ENCODE data around the gene PARP15.
"Not testable (repeated sequence)": the region's sequence is repeated elsewhere in the genome, so short reads cannot be mapped to it uniquely, and the experiment has no call there.

The PARP15 gene

DNA sequence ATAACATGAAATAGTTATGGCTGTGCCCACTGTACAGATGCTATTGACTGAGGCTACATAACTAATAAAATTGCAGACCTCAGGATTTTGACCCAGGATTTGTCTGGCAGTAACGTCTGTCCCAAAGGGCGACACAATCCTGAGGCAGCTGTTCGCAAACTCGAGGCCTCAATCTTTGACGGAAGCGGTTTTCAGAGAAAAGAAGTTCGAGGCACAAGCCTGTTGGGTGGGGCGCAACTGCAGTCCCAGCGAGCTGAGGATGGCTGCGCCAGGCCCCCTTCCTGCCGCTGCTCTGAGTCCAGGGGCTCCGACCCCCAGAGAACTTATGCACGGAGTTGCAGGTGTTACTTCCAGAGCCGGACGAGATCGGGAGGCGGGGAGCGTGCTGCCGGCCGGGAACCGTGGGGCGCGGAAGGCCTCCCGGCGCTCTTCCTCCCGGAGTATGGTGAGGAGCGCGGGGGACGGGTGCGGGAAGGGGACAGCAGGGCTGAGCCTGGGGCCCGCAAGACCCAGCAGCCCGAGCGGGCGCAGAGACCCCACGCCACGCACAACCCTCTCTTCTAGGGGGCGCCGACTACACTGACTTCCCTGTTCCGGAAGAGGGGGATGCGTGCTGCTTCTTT, at the start of gene PARP15:
PARP15 (plus strand) TSS at position 242 of the 623 bp plus-strand sequence; CDS start at position 260, 18 bp downstream.
- peak; percentile 9 to 13 for DNase-seq (ENCODE audit: low read depth in 2 of 2)

DNA sequence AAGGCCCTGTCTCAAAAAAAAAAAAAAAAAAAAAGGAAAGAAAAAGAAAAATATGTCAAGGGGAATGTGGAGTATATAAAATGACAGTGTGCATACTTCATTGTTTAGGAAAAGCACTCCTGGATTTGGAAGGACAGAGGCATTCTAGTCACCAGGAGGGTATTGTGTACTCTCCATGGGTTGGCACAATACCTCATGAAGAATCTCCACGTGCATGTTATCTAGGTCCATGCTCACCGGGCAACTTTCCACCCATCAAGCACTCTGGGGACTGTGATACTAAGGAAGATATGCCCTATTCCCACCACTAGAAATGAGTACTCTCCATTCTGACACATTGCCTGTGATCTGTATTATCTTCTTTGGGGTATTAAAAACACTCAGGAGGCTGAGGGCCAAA, 47.3 kb upstream of the PARP15 start:
- DNase-seq (ENCODE audit: low read depth in 2 of 2), result no peak

DNA sequence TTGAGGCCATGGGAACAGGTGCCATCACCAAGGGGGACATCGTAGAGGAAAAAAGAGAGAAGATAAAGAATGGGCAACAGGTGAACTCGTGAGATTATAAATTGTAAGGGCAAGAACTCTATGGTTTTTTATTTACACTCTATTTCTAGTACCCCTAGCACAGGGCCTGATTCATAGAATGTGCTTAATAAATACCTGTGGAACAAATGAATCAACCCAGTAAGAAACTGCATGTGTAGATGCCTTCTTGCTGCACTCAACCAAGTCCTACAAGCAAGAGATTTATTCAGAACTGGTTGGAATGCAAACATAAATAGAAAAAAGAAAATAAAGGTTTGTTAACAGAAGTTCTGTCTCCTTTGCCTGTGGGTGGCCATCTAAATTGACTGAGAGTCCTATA, 44.0 kb upstream of the PARP15 start:
- no peak for DNase-seq (ENCODE audit: low read depth in 2 of 2)

DNA sequence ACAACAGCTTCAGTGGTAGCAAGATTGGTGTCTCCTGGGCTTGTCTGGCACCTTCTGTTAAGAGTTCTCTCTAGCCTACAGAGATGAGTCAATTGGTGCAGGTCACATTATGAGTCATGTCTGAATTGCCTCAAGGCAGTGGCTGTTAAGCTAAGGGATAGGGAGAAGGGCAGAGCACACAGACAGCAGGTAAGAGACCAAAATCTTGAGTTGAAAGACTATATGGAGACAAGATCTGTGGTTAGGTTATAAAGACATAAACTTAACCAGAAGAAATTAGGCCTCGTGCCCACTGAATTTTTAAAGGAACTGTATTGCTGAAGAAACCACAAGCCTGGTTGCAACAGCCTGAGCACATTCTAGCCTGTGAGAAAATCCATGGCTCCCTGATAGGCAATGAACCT, 43.5 kb upstream of the PARP15 start:
- DNase-seq (ENCODE audit: low read depth in 2 of 2), result peak; percentile 21 to 33

DNA sequence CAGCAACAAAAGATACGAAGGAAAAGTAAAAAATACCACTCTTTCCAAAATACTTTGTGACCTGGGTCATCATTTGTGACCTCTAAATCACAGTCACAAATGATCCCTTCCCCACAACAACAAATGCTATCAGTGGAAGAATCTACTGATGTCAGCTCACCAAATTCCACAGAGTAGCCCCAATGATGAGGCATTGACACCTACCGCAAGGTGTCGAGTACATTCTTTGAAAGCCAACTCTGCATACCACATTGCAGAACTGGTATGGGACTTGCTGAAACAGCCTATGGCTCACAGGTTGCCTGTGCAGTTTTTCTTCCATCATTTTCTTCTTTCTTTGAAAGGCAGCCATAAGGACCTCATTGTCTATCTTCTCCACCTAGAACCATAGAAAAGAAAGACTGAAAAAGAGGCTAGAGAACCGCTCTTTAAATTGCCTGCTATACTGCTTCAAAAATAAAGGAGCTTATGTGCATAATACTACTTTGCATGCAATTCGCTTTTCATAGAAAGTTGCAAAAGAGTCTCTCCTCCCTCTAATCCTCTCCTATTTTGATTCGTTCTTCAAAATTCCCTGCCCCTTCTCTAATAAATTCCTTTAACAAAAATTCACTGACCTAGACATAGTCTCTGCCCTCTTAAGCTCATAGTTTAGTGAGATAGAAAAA, 41.4 kb upstream of the PARP15 start:
- no peak for DNase-seq (ENCODE audit: low read depth in 2 of 2)

DNA sequence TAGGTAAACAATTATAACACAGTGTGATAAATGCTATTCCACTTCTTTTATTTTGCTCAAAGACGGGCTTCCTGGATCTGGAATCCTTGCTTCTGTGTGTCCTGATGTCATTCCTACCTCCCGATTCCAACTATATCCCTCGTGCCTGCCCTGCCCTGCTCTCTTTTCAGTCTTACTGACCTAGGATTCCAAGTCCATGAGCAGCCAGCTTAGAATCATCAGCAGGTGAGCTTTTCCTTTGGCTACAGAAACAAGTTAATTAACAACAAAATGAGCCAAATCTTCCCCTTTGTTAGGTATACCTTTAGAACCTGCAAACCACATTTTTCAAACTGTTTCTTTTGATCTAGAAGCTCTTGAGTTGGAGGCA, 40.8 kb upstream of the PARP15 start:
- no peak for DNase-seq (ENCODE audit: low read depth in 2 of 2)

DNA sequence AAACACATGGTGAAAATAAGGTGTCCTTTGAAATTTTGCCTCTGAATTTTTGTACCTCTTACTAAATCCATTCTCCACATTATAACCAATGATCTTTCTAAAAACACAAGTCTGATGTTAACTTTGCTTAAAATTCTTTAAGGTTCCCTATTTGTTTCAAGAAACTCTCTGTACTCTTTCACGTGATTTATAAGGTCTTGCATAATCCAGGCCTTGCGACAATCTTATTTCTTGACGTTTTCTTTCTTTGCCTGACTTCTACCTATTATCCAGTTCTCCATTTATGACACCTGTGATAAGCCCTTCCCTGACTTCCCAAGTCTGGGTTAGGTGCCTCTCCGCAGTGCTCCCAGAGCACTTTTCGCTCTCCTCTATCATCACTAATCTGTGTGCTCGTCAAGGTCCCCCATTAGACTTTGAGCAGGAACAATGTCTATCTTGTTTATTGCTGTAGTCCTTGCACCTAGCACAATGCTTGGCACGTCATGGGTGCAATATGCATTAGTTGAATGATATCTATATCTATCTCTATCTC, 38.4 kb upstream of the PARP15 start:
- no peak for DNase-seq (ENCODE audit: low read depth in 2 of 2)

DNA sequence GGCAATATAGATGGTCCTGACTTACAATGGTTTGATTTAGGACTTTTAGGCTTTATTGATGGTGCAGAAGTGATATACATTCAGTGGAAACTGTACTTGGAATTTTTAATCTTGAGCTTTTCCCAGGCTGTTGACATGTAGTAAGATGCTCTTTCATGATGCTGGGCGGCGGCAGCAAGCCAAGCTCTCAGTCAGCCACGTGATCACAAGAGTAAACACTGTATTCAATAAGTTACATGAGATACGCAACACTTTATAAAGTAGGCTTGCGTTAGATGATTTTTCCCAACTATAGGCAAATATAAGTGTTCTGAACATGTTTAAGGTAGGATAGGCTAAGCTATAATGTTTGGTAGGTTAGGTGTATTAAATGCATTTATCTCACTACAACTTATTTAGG, 31.3 kb upstream of the PARP15 start:
- no peak for DNase-seq (ENCODE audit: low read depth in 2 of 2)

DNA sequence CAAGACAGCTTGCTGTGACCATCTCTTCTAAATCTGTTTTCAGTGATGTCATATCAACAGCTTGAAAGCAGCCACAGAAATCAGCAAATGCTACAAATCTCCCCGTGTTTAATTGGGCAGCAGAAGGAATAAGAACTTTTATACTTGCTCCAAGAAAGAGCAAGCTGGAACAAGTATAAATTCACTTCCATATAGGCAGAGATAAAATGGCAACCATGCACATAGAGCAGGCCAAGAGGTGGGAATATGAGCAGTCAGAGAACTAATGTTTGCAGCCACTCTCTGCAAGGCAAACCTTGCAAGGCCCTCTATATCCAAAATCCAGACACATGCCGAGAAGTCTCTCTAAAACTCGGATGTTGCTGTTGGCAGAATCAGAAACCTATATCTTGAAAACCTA, 29.4 kb upstream of the PARP15 start:
- DNase-seq (ENCODE audit: low read depth in 2 of 2), result no peak

DNA sequence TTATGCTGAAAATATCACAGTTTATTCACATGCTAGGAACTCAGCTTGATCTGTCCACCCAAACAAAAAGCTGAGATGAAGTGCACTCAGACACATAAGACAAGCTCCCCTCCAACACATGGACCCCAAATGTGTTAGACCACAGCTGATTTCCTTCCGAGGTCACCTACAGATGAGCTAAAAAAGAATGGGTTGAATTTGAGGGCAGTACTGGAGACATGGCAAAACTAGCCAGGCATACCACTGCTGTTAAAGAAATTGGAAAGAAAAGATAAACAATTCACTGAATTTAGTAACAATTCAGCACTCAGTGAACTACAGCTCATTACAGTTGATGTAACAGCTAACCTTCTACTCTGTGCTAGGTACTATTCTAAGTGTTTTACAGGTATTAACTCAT, 28.8 kb upstream of the PARP15 start:
- DNase-seq (ENCODE audit: low read depth in 2 of 2), result no peak

DNA sequence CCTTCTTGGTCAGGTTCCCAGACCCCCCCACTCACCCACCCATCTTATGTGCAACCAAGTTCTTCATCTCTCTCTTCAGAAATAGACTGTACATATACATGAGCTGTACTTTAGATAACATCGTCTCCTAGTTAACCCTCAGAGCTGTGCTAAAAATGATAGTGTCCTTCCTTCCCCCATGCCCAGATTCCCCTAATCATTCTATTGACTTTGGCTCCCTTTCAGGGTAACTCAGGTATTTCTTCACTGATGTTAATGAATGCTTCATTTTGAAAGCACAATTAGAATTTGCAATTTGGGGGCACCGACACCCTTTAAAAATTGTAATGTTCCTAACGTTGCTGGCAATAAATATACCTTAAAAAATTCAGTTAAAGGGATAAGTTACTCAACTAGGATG, 24.3 kb upstream of the PARP15 start:
- no peak for DNase-seq (ENCODE audit: low read depth in 2 of 2)

DNA sequence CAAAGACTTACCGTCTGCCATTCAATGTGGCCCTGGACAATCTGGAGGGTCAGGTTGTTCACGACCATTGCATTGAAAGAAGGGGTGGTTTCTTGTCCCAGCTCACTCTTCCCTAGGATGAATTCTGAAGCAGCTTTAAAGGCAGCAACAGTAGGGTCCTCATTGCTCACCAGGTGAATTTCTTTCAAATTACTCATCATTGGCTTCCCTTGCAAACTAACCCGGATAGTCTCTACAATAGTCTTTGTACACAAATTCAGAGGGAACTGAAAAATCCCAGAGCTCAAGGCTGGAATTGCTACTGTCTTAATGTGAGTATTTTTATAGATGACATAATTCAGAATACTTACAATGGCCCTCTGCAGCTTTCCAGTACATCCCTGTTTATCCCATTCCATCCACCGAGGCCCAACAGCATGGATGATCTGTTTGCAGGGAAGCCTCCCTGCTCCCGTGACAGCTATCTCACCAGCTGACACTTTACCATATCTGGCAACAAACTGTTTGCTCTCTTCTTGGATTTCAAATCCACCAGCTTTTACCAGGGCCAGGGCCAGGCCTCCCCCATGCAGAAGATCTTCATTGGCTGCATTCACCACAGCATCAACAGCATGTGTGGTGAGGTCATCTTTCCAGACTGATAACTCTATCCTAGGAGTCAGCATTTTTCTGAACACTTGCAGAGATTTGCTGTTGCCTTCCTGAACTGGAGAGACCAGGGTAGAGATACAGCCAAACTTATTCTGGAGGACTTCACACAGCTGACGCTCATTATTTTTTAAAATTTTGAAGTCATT, 22.0 kb upstream of the PARP15 start:
- DNase-seq (ENCODE audit: low read depth in 2 of 2), result no peak

DNA sequence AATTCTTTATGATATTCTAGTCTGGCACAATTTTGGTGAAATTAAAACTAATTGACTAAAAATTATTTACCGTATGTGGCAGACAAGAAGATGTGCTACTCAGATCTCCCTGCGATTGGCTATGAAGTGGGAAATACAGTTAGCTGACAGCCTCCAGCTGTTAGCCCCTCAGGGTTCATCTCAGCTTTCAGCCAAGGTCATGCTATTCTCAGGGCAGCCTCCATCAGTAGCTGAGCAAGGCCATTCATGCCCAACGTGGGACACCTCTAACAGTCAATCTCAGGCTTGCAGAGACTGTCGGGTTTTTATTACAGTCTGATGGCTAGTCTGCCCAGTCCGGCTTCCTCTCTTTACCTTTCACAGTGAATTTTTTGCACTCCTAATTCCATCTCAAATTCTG, 20.1 kb upstream of the PARP15 start:
- DNase-seq (ENCODE audit: low read depth in 2 of 2), result no peak

DNA sequence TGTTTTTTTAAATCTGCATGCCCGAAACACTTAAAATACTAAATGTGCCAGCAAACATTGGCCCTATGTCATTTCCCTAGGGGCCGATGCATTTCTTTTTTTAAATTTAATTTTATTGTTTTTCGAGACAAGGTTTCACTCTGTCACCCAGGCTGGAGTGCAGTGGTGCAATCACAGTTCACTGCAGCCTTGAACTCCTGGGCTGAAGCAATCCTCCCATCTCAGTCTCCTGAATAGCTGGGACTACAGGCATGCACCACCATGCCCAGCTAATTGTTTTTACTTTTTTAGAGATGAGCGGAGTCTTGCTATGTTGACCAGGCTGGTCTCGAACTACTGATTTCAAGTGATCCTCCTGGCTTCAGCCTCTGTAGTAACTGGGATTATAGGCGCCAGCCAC, 18.8 kb upstream of the PARP15 start:
- no peak for DNase-seq (ENCODE audit: low read depth in 2 of 2)

DNA sequence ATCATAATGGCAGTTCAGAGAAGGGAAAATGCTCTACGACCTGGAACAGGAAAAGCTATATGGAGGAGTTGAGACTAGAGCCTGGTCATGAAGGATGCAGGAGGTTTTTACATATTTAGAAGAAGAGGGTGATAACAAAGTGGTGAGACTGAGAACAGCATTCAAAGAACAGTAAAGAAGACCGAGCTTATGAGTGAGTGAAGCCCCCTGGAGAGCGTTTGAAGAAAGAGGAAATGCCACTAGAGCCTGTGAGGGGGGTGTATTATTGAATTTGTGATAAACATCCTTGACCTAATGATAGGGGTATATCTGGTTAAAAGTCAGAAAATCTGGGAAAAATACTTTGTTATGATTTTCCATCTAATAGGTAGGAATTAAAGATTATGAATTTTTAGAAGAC, 17.5 kb upstream of the PARP15 start:
- DNase-seq (ENCODE audit: low read depth in 2 of 2), result no peak

DNA sequence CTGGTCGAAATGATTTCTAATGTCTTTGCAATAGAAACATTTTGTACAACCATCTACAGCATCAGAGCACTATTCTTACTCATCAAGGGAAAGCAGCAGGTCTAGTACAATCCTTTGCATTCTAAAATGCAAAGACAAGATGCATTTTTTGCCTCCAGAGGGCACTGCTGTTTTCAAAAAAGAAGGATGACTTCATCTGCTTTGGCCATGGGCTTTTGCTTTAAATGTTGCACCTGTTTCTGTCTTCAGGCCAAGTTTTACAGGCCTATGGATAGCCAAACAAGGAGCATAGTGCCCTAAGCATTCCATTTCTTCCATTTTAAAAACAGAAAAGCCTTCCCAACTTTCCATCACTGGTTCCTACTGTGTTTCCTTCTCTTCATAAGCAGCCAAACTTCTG, 16.8 kb upstream of the PARP15 start:
- peak; percentile 11 to 58 for DNase-seq (ENCODE audit: low read depth in 2 of 2)

DNA sequence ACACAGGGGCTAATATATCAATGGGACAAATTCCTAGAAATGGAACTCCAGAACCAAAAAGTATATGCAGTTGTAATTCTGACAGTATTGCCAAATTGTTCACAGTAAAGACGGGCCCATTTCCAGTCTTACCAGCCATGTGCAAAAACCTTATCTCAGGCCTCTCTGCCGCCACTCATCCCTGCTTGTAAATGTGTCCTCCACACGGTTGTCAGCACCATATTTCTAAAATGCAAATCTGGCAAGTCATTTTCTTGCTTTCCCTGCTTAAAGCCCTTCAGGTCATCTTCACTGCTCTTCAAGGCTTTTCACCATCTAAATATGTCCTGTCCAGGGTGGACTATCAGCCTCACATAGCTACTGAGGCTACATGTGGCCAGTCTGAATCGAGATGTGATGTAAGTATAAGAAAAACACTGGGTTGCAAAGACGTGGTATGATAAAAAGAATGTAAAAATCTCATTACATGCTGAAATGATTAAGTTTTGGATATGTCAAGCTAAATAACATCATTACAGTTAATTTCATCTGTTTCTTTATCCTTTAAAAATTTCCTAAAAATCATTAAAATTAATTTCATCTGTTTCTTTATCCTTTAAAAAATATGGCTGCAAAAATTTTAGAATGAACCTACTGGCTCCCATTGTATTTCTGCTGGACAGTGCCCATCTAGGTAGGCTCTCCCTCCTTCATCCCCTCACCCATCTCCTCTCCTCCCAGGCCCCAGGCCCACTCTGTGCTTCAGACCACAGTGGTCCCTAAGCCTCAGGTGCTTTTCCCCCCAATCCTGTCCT, 14.3 kb upstream of the PARP15 start:
- no peak for DNase-seq (ENCODE audit: low read depth in 2 of 2)

DNA sequence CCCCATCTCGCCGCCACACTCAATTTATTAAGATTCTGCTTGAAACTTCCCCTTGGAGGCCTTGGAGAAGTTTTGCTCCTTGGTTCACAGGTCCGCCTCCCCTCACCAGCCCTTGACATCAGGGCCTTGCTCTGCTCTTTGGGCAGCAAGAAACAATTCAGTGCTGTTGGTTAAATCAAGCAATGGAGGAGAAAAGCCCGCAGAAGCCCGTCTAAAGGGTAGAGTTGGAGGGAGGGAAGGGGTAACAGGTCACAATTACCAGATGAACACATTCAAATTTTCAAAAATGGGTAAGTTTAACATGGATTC, 13.8 kb upstream of the PARP15 start:
- peak in 1 of 2 donors; percentile 11 for DNase-seq (ENCODE audit: low read depth in 2 of 2)

DNA sequence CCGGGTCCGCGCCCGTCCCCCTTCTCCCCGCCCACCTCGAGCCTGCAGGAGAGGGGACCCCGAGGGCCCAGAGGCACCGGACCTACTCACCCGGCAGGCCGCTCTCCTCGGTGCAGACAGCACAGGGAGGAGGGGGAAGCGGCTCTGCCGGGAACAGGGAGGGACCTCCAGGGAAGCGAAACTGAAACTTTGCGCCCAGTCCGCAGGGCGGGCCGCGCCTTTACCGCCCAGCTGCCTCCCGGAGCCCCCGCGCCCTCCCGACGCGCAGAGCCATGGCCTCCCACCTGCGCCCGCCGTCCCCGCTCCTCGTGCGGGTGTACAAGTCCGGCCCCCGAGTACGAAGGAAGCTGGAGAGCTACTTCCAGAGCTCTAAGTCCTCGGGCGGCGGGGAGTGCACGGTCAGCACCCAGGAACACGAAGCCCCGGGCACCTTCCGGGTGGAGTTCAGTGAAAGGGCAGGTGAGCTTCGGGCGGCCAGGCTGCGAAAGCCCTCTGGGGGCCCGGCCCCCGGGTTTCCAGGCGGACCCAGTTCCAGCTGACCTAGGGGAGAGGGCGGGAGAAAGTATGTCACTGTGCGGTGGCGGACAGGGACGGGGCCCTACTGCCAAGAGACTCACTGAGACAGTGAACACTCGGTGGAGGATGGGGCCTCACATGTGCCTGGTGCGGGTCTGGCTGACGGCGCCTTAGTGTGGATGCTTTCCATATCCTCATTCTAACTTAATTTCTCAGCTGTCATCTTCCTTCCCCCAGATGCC, 13.1 kb upstream of the PARP15 start, which contains the start of the genes DTX3L and PARP9:
DTX3L (plus strand) TSS at position 184 of the 758 bp plus-strand sequence; CDS start at position 273, 89 bp downstream.
PARP9 (minus strand) TSS at position 146 of the 758 bp plus-strand sequence. CDS start 4,680 bp downstream, outside the sequence.
- DNase-seq (ENCODE audit: low read depth in 2 of 2), result peak; percentile 65 to 67

DNA sequence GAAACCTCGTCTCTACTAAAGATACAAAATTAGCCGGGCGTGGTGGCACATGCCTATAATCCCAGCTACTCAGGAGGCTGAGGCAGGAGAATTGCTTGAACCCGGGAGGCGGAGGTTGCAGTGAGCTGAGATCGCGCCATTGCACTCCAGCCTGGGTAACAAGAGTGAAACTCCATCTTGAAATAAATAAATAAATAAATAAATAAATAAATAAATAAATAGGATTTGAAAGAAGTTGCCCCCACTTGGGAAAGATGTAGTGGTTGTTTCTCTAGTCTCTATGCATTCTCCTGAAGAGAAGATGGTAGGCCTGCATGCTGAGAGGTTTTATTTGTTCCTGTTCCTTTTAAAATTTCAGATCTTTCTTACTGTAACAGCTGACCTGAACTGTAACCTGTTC, 9.3 kb upstream of the PARP15 start:
- DNase-seq (ENCODE audit: low read depth in 2 of 2), result not testable (repeated sequence)

DNA sequence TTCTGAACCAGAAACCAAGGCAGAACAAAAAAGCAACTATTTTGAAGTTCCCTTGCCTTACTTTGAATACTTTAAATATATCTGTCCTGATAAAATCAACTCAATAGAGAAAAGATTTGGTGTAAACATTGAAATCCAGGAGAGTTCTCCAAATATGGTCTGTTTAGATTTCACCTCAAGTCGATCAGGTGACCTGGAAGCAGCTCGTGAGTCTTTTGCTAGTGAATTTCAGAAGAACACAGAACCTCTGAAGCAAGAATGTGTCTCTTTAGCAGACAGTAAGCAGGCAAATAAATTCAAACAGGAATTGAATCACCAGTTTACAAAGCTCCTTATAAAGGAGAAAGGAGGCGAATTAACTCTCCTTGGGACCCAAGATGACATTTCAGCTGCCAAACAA, 8.7 kb upstream of the PARP15 start:
- no peak for DNase-seq (ENCODE audit: low read depth in 2 of 2)

All from stimulated activated CD4-positive, alpha-beta T cell treated with anti-CD3 and anti-CD28 coated beads, Interleukin-15, amount 100 ng/mL, for 48 hours (primary cell).